ENCODE data around the gene SLC6A18.

SLC6A18 gene

DNA sequence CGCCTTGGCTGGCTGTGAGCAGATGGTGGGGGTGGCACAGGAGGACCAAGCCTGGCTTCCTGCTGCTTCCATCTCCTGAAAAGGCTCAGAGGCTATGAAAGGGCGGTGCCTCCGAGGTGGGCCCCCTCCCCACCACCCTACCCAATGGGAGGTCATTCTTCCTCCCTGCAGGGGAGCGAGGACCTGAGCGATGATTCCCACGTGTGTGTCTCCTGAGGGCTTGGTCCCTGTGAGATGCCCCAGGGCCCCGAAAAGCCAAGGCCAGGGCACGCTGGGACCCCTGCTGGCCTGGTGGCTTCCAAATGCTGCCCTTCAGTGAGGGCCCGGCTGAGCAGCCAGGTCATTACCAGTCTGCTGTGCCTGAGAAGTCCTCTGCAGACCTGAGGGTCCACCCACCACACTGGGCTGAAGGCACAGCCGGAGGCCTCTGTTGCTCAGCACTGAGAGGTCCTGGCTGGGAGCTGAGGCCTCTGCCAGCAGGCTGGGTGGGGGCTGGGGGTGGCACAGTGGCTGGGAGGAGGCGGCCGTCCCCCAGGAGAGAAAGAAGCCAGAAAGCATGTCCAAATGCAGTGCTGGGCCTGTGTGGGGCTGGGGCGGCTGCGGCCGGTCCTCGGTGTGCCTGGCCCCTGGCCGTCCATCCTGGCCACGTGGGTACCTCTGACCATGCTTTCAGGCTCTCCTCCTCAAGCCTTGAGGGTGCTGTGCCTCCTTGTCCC lies 37.8 kb upstream of the SLC6A18 start:
- no peak for DNase-seq

DNA sequence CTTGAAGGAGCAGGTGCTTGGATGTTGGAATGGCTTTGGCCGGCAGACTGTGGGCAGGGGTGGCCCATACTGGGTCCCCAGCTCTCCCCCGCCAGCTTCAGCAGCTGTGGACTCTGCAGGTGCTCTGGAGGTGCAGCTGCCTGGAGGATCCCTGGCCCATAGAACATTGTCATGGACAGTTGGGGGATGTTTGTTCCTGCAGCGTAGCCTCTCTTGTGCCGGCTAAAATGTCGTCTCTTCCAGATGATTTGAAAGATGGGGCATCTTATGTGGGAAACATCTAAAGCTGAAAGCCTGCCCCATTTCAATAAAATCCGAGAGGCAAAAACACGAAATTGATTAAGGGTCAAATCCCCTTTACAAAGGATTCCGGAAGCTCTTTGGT lies 37.2 kb upstream of the SLC6A18 start:
- no peak for DNase-seq

- DNase-seq: no peak
Observed at GRCh38 chr5:1188464-1188863, 36.7 kb upstream of the SLC6A18 start.

- no peak for DNase-seq
Observed at GRCh38 chr5:1189269-1189668, 35.9 kb upstream of the SLC6A18 start.

DNA sequence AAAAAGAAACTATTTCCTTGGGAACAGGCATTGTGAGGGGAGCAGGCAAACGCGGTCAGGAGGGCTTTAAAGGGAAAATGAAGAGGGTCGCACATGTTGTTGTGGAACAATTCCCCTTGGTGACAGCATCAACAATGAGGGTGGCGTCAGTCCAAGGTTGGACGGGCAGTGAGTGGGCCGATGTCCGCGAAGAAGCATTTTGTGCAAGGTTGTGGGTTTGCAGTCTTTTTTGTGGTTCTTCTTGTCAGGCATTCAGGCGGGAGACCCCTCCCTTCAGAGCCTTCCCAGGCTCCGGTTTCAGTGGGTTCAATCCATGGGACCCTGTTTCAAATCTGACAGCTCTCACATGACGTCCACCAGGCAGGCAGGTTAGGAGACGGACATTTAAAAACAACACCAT lies 34.9 kb upstream of the SLC6A18 start:
- no peak for DNase-seq

DNA sequence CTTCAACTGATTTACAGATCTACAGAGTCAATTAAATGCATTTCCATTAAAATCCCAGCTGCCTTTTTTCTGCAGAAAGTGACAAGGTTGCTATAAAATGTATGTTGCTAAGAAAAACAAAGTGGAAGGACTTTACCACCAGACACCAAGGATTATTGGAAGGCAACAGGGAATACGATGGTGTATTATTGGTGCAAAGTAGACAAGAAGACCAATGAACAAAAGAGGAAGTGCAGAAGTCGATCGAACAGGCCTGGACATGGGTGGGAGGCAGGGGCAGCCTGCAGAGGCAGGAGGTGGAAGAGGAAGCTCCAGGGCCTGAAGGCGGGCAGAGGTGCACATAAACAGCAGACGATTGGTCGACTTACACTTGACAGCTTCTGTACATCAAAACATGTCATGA lies 34.3 kb upstream of the SLC6A18 start:
- DNase-seq: no peak

GRCh38 chr5:1192971-1193590 lies 32.1 kb upstream of the SLC6A18 start:
- no peak for DNase-seq

DNA sequence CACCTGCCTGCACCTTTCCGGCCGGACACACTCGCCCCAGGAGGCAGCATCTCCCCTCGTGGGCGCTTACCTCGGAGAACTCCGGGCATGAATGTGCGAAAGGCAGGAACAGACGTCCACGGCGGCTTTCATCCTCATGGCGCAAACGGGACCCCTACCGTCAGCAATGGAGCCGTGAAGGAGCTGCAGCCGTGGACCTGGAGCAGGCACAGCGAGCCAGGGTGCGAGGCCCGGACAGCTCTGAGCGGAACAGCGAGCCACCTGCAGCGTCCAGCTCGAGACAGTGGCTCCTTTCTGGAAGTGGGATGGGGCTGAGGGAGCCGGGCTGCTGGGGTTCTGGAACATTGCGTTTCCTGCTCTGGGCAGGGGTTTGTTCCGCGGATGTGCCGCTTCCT lies 31.6 kb upstream of the SLC6A18 start:
- no peak for DNase-seq

DNA sequence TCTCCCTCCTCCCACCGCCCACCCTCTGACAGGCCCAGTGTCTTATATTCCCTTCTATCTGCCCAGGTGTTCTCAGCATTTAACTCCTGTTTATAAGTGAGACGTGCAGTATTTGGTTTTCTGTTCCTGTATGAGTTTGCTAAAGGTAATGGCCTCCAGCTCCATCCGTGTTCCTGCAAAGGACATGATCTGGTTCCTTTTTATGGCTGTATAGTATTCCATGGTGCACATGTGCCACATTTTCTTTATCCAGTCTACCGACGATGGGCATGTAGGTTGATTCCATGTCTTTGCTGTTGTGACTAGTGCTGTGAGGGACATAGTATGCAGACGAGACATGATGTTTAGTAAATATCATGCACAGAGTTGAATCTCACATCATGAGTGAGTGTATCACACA lies 30.8 kb upstream of the SLC6A18 start:
- DNase-seq: no peak

- no peak for DNase-seq
Observed at GRCh38 chr5:1195439-1195838, 29.7 kb upstream of the SLC6A18 start.

GRCh38 chr5:1195916-1196315 lies 29.3 kb upstream of the SLC6A18 start:
- no peak for DNase-seq

- no peak for DNase-seq
Observed at GRCh38 chr5:1196562-1196961, 28.6 kb upstream of the SLC6A18 start.

DNA sequence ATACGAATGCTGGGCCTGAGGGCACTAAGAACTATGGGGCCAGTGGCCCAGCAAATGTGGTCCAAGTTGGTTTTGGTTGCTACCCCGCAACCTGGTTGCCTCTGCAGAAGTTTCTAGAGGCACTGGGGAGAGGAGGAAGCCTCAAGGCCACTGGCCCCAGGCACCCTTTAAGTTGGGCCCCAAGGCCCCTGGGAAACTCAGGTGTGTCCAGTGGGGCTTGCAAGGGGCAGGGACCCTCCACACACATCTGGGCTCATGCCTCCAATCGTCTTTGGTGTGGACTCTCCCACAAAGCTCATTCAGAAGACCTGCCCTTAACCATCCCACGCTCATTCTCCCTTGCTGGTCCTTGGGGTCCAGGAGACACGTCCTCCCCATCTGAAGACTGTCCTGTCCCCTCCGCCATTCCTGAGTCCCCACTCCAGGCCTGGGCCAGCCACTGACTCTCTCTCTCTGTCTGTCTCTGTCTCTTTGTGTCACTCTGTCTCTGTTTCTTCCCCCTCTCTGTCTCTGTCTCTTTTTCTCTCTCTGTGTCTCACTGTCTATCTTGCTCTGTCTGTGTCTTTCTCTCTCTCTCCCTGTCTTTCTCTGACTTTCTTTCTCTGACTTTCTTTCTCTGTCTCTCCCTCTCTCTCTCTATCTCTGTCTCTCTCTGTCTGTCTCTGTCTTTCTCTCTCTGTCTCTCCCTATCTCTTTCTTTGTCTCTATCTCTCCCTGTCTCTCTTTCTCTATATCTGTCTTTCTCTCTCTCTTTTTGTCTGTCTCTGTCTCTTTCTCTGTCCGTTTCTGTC lies 27.1 kb upstream of the SLC6A18 start:
- no peak for DNase-seq

- no peak for DNase-seq
Observed at GRCh38 chr5:1199340-1199648, 25.9 kb upstream of the SLC6A18 start.

DNA sequence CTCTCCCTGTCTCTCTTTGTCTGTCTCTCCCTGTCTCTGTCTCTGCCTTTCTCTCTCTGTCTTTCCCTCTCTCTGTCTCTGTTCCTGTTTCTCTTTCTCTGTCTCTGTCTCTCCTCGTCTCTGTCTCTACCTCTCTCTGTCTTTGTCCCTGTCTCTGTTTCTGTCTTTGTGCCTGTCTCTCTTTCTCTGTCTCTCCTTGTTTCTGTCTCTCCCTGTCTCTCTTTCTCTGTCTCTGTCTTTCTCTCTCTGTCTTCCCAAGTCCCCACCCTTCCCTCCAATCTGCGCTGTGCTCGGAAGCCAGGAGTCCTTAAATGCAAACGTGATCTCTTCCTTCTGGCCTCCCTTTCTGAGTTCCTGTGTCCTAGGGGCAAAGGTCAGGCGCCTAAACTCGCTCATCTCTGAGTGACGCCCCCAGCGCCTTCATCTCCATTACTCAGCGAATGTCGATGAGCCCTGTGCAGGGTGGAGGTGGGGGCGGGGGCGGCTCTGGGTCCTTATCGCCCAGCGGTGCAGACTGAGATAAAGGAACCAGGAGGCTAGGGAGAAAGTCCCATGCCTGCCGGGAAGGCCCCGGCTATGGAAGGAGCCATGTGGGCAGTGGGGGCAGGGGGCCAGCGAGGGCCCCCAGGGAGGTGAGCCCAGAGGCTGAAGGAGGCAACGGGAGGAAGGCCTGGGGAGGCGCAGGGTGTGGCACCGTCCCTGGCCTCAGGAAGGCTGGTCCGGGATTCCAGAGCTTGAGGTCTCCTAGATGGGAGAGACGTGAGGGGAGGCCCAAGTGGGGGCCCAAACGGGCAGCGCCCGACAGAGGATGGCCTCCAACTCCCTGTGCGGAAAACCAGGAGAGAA lies 25.3 kb upstream of the SLC6A18 start:
- no peak for DNase-seq

GRCh38 chr5:1200495-1201326 lies 24.5 kb upstream of the SLC6A18 start:
- DNase-seq: no peak

GRCh38 chr5:1201327-1202025 lies 23.7 kb upstream of the SLC6A18 start, which contains the start of gene SLC6A19:
TSS of gene SLC6A19 (plus strand) at chr5:1201595. CDS start at chr5:1201651, 56 bp downstream.
- no peak for DNase-seq

DNA sequence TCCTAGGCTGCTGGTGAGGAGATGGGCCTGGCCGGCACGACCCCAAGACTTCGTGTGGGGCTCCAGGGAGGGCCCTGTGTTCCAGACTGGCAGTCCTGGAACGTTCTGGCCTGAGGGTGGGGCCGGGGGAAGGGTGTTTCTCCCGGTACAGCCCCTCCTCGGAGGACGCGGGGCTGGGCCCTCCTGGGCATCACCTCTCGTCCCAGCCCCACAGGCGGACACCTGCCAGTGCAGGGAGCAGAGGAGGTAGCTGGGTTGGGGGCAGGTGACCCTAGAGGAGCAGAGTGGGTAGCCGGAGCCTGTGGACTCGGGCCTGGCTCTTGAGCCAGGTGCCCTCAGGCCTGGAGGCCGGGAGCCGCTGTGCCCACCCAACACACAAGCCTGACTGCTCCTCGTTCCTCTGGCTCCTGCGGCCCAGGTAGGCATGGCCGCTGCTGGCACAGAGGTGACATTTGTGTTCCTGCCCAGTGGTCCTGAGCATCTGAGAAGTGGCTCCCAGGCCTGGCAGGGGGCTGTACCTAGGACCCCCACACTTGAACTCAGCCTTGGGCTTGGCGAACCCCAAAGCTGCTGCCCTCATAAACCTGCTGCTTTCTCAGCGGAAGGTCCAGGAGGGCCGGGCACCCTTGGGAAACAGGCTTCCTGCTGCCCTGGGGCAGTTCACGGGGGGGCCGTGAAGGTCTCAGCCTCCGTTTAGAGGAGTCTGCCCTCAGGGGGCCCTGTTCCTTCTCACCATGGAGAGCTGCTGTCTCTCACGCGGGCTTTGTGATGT lies 23.0 kb upstream of the SLC6A18 start:
- DNase-seq: no peak

GRCh38 chr5:1202798-1203185 lies 22.4 kb upstream of the SLC6A18 start:
- DNase-seq: no peak

- DNase-seq: no peak
Observed at GRCh38 chr5:1203311-1203967, 21.7 kb upstream of the SLC6A18 start.

Data from activated T-cell treated with anti-CD3 and anti-CD28 coated beads for 4 hours (primary cell).